K562 (cell line): ENCODE results near the gene KYAT1. TPM values are rescaled to one million over a fixed set of nuclear protein-coding genes. Genes with fewer than 3 reads are reported as not detected.

Experiments used
- ATAC-seq: fragments of 200-7000 bp; cut with Tn5 transposase; 3 replicates; pipeline ENCODE4 v1.9.1; 2020; ENCODE audit warnings: moderate library complexity
- BruUV-seq: library from RNA; stranded (reverse); fragments of 400-500 nt; replicated peaks from 2 replicates; lab custom pipeline; 2021; lab: Mats Ljungman, UMichigan
- CTCF ChIA-PET: fragments of 300-600 bp; formaldehyde crosslinking; extraction: SDS; loops from one replicate; lab custom pipeline; 2021; ENCODE audit warnings: low intra/inter-chr PET ratio; lab: Yijun Ruan, JAX
- POLR2A ChIA-PET: fragments of 300-600, 350-650 bp; sonication (Branson Sonifier 250); formaldehyde crosslinking; extraction: SDS; loops from one replicate; lab custom pipeline; 2021; ENCODE audit warnings: antibody characterized with exemption, inconsistent platforms; lab: Yijun Ruan, JAX
- DNase-seq, 4 experiments: peaks; one replicate each; pipeline versions ENCODE4 v3.0.0 to v3.0.0-alpha.2; 2011 to 2018; ENCODE audit warnings: low spot score in 3 of 4, mixed read lengths in 3 of 4; ENCODE audit errors: extremely low read depth in 1 of 4
- FAIRE-seq: peaks from 2 replicates; lab custom pipeline; 2011; peaks lifted over from hg19 to GRCh38; lab: Jason Lieb, UNC
- H2AFZ ChIP-seq: 2 replicates; pipeline ENCODE4 v1.6.0; 2011; ENCODE audit warnings: low read depth, low read length, control low read depth, inconsistent platforms
- H3K27ac ChIP-seq: fragments of 200-600 bp; 3 replicates; pipeline ENCODE4 v1.8.0; 2011; ENCODE audit warnings: low read depth, mild to moderate bottlenecking, control low read depth, inconsistent platforms, low read length, moderate library complexity, mixed read lengths; ENCODE audit errors: extremely low read depth
- H3K27me3 ChIP-seq, 2 experiments: fragments of 300-600 bp in 1 of 2; 2 replicates in 1 of 2; 3 replicates in 1 of 2; pipeline versions ENCODE4 v1.6.0 to v1.8.0; 2011; ENCODE audit warnings: inconsistent platforms in 2 of 2, low read length in 2 of 2, mild to moderate bottlenecking in 1 of 2, mixed read lengths in 1 of 2, moderate library complexity in 1 of 2; ENCODE audit not compliant: control insufficient read depth in 2 of 2, insufficient read depth in 2 of 2
- H3K36me3 ChIP-seq: fragments of 300-600 bp; 3 replicates; pipeline ENCODE4 v1.8.0; 2011; ENCODE audit warnings: mild to moderate bottlenecking, low read length, inconsistent platforms; ENCODE audit not compliant: control insufficient read depth, insufficient read depth
- H3K4me1 ChIP-seq, 2 experiments: fragments of 200-600 bp in 1 of 2; replicated peaks in 1 of 2; 2 replicates in 1 of 2; 3 replicates in 1 of 2; pipeline versions ENCODE4 v1.5.1 to v1.8.0; 2011; ENCODE audit warnings: inconsistent platforms in 2 of 2, low read length in 2 of 2, mild to moderate bottlenecking in 1 of 2, mixed read lengths in 1 of 2, moderate library complexity in 1 of 2; ENCODE audit not compliant: control insufficient read depth in 2 of 2, insufficient read depth in 2 of 2
- H3K4me2 ChIP-seq: 2 replicates; pipeline ENCODE4 v1.6.1; 2011; ENCODE audit warnings: low read length, control low read depth, inconsistent platforms, mixed read lengths; ENCODE audit not compliant: insufficient read depth
- H3K4me3 ChIP-seq: fragments of 200-600 bp; sonication (generic), shearing (Covaris generic); 2 replicates; pipeline ENCODE4 v1.5.1; 2016; ENCODE audit warnings: control low read depth, inconsistent platforms
- H3K79me2 ChIP-seq: fragments of 200-600 bp; 3 replicates; pipeline ENCODE4 v1.8.0; 2011; ENCODE audit warnings: low read length, inconsistent platforms; ENCODE audit not compliant: control insufficient read depth, insufficient read depth
- H3K9ac ChIP-seq, 2 experiments: 2 replicates each; pipeline versions ENCODE4 v1.6.0 to v1.6.1; 2011; ENCODE audit warnings: low read depth in 2 of 2, low read length in 2 of 2, control low read depth in 1 of 2, inconsistent platforms in 1 of 2, mild to moderate bottlenecking in 1 of 2, mixed read lengths in 1 of 2; ENCODE audit not compliant: insufficient read depth in 1 of 2
- H3K9me1 ChIP-seq: one replicate; pipeline ENCODE4 v1.6.0; 2011; ENCODE audit warnings: inconsistent platforms, mild to moderate bottlenecking, low read length, moderate library complexity; ENCODE audit not compliant: control insufficient read depth, insufficient read depth
- H3K9me3 ChIP-seq: replicated peaks from 2 replicates; pipeline ENCODE4 v1.5.1; 2011; ENCODE audit warnings: low read depth, low read length, inconsistent platforms; ENCODE audit not compliant: control insufficient read depth, insufficient read depth
- H4K20me1 ChIP-seq: replicated peaks from 2 replicates; pipeline ENCODE4 v1.6.1; 2011; ENCODE audit warnings: low read length, inconsistent platforms, mixed read lengths; ENCODE audit not compliant: control insufficient read depth, insufficient read depth
- CTBP1 ChIP-seq: fragments of 450-650 bp; IDR thresholded peaks from 2 replicates; pipeline ENCODE4 v1.6.1; 2016; ENCODE audit warnings: borderline replicate concordance
- FIP1L1 ChIP-seq: fragments of 200-400 bp; formaldehyde crosslinking; IDR thresholded peaks from 2 replicates; pipeline ENCODE4 v1.6.1; 2018; ENCODE audit warnings: mild to moderate bottlenecking, low read depth, low read length; ENCODE audit not compliant: poor library complexity, severe bottlenecking
- HSF4 ChIP-seq: fragments of 250-450 bp; sonication (Bioruptor Pico); IDR thresholded peaks from 2 replicates; pipeline ENCODE4 v2.1.2; 2022; ENCODE audit warnings: mild to moderate bottlenecking, moderate library complexity, borderline replicate concordance
- SMARCA4 ChIP-seq: fragments of 450-650 bp; IDR thresholded peaks from 2 replicates; pipeline ENCODE4 v1.6.1; 2016
- XRCC5 ChIP-seq: fragments of 200-400 bp; formaldehyde crosslinking; IDR thresholded peaks from 2 replicates; pipeline ENCODE4 v1.6.1; 2017; ENCODE audit warnings: low read depth, mild to moderate bottlenecking, low read length
- ZNF274 ChIP-seq: IDR thresholded peaks from 2 replicates; pipeline ENCODE4 v1.6.1; 2011; ENCODE audit warnings: low read depth, mild to moderate bottlenecking, low read length, moderate library complexity, borderline replicate concordance
- ZNF75A ChIP-seq: fragments of 450-650 bp; formaldehyde crosslinking; IDR thresholded peaks from 2 replicates; pipeline ENCODE4 v1.4.0; 2020; ENCODE audit warnings: mild to moderate bottlenecking
- WGBS: fragments of 100-300 bp; shearing (Covaris generic); methylation state at CpG from one replicate; pipeline ENCODE4 v1.1.6; 2016; ENCODE audit warnings: low coverage, mixed read lengths; ENCODE audit not compliant: insufficient coverage; ENCODE audit errors: missing lambda C conversion rate; 5-methylcytosine and 5-hydroxymethylcytosine counted together
- in situ Hi-C: fragments of 300-500 bp; cut with MboI; formaldehyde crosslinking; loops from 4 replicates; pipeline ENCODE4 v1.15.0; 2018; ENCODE audit warnings: inconsistent platforms, mixed read lengths
- intact Hi-C: fragments of 100-400 bp; cut with micrococcal nuclease; formaldehyde crosslinking; loops from 2 replicates; pipeline ENCODE4 v1.14.2; 2022
- polyA plus RNA-seq, 8 experiments: library from polyadenylated mRNA; depleted of rRNA in 4 of 8; stranded (reverse) in 5 of 8; unstranded in 3 of 8; fragments of >200 nt; fragmentation: Nextera tagmentation in 2 of 8; fragmentation: Illumina TruSeq in 1 of 8; extraction: Ambion mirVana in 2 of 8; extraction: Trizol in 1 of 8; gene quantifications; 2 replicates each; pipeline versions ENCODE4 v1.2.1 to v1.2.3, GENCODE V29; 2011 to 2014; ENCODE audit warnings: inconsistent platforms in 1 of 8, missing spikeins in 1 of 8
- total RNA-seq, 7 experiments: library from RNA; depleted of rRNA in 6 of 7; stranded (reverse); fragments of >200 nt in 6 of 7; fragmentation: Illumina TruSeq in 2 of 7; extraction: Trizol in 2 of 7; gene quantifications; 2 replicates each; pipeline versions ENCODE4 v1.2.1 to v1.2.3, GENCODE V29; 2011 to 2021; ENCODE audit warnings: low replicate concordance in 1 of 7

The KYAT1 gene
- total and polyA plus RNA-seq, 9 of the 15 experiments (the other 6 are each of a cell fraction or from before 2014, with no cell fraction given), result 6.4 to 16.8 (median 11.1) TPM

DNA sequence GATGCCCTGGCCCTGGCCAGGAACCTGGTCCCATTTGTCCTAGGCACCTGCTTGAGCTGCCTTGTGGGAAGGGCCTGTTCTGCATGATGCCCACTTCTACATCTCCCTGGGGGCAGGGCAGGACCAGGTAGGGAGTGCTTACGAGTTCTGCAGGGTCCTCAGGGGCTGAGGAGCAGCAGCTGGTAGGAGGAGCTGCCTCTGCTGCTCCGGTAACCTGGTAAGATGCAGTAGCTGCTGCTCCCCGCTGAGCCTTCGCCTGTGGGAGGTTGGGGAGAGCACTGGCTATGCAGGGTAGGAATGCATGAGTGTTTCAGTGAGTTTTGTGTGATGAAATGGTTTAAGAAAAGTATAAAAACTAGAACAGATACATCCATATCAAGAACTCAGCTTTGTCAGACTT is 13.8 kb upstream of the KYAT1 start:
- Histone ChIP-seq H3K27me3 (no peaks in the 10 kb centered on the region), H3K79me2 (no peaks in the 10 kb centered on the region), H2AFZ (no peak overlapping the region), H3K9ac (0 out of 4 replicates have a peak overlapping the region, but pooled peaks of 1 of the 2 experiments have one; percentile 72), H3K4me2 (no peak overlapping the region), H3K9me1 (peaks cover 1% of the 10 kb centered on the region), H4K20me1 (no peaks in the 10 kb centered on the region), H3K9me3 (no peaks in the 10 kb centered on the region), H3K36me3 (peaks cover 47% of the 10 kb centered on the region; the same call in 2 of the 3 replicates), H3K27ac (no peak overlapping the region), H3K4me3 (no peak overlapping the region), H3K4me1 (peaks cover 2 to 22% of the 10 kb centered on the region in 2 experiments; a peak in 2 of 5 replicates)
- in situ Hi-C loops (no loop called here), intact Hi-C loops (no loop called here)
- TF ChIP-seq CTBP1 (no peak), HSF4 (CRISPR knock-in tag) (no peak), XRCC5 (no peak), FIP1L1 (no peak), ZNF274 (no peak), SMARCA4 (no peak), ZNF75A (CRISPR knock-in tag) (no peak)
- DNase-seq (no peak), FAIRE-seq (no peak), ATAC-seq (no peak)
- POLR2A ChIA-PET, result interaction anchor here (0.7 kb wide), 1 partner anchor 9 kb away, joined by 3 read pairs; no protein-coding TSS in a partner anchor
- BruUV-seq, result no TSS peak
- whole genome bisulfite sequencing, result 72% methylated on average over 4 of the region's 4 CpGs
- CTCF ChIA-PET, result no interaction called here
